EH (cell line): Measurements from ENCODE around the gene STARD3.

Experiments used
- DNase-seq: peaks from one replicate; pipeline ENCODE4 v3.0.0-alpha.2; 2015; ENCODE audit warnings: low read depth

STARD3 gene

GRCh38 chr17:39639043-39639442, 2.1 kb downstream of the STARD3 start:
- DNase-seq = no peak

- no peak for DNase-seq
These were observed 2.9 kb downstream of the STARD3 start for GRCh38 chr17:39639566-39640458.

GRCh38 chr17:39640591-39641031, 3.7 kb downstream of the STARD3 start:
- DNase-seq = no peak

GRCh38 chr17:39641097-39641496, 4.2 kb downstream of the STARD3 start:
- no peak for DNase-seq

- no peak for DNase-seq
These were observed 4.9 kb downstream of the STARD3 start for GRCh38 chr17:39641883-39642282.

GRCh38 chr17:39642291-39643074, 5.5 kb downstream of the STARD3 start:
- no peak for DNase-seq

- DNase-seq = peak; percentile 61
These were observed 6.3 kb downstream of the STARD3 start for GRCh38 chr17:39643271-39643670.

GRCh38 chr17:39647256-39647655, 10.3 kb downstream of the STARD3 start:
- DNase-seq = no peak

- DNase-seq = no peak
These were observed 11.8 kb downstream of the STARD3 start for GRCh38 chr17:39648616-39649366.

GRCh38 chr17:39650121-39650579, 13.2 kb downstream of the STARD3 start:
- no peak for DNase-seq

GRCh38 chr17:39651923-39652586, 15.1 kb downstream of the STARD3 start:
- no peak for DNase-seq

GRCh38 chr17:39652587-39653315, 15.8 kb downstream of the STARD3 start:
- DNase-seq = no peak

- DNase-seq = no peak
These were observed 16.3 kb downstream of the STARD3 start for GRCh38 chr17:39653316-39653661.

GRCh38 chr17:39653662-39654331, 16.9 kb downstream of the STARD3 start:
- peak; percentile 54 for DNase-seq

- DNase-seq = no peak
These were observed 18.2 kb downstream of the STARD3 start for GRCh38 chr17:39655105-39655504.

GRCh38 chr17:39658346-39658745, 21.4 kb downstream of the STARD3 start:
- DNase-seq = no peak

- DNase-seq = no peak
These were observed 21.8 kb downstream of the STARD3 start for GRCh38 chr17:39658760-39659159.

- DNase-seq = no peak
These were observed 22.5 kb downstream of the STARD3 start for GRCh38 chr17:39659279-39660010.

GRCh38 chr17:39660011-39660360, 23.0 kb downstream of the STARD3 start:
- no peak for DNase-seq
